Liver (tissue), 3 donors: ENCODE results near the gene GALNT8.

Source experiments
- EGR1 ChIP-seq, 2 donors: IDR thresholded peaks; 2 replicates each; pipeline ENCODE4 v1.6.1; 2016 to 2018; ENCODE audit warnings: antibody characterized with exemption in 2 of 2, low read depth in 2 of 2
- FOXA1 ChIP-seq: IDR thresholded peaks from 2 replicates; pipeline ENCODE4 v1.6.1; 2016; ENCODE audit warnings: antibody characterized with exemption
- FOXA2 ChIP-seq: IDR thresholded peaks from 2 replicates; pipeline ENCODE4 v1.6.1; 2016; ENCODE audit warnings: antibody characterized with exemption
- JUND ChIP-seq, 2 donors: IDR thresholded peaks; 2 replicates each; pipeline ENCODE4 v1.6.1; 2016; ENCODE audit warnings: antibody characterized with exemption in 2 of 2
- RAD21 ChIP-seq, 2 donors: IDR thresholded peaks; 2 replicates each; pipeline ENCODE4 v1.6.1; 2016; ENCODE audit warnings: antibody characterized with exemption in 2 of 2, mild to moderate bottlenecking in 2 of 2
- SP1 ChIP-seq: IDR thresholded peaks from 2 replicates; pipeline ENCODE4 v1.6.1; 2018; ENCODE audit warnings: antibody characterized with exemption, mild to moderate bottlenecking
- TAF1 ChIP-seq: conservative IDR thresholded peaks from 2 replicates; pipeline ENCODE4 v1.6.1; 2016; ENCODE audit warnings: antibody characterized with exemption, mild to moderate bottlenecking
- YY1 ChIP-seq: IDR thresholded peaks from 2 replicates; pipeline ENCODE4 v1.6.1; 2016; ENCODE audit warnings: antibody characterized with exemption, mild to moderate bottlenecking
- TF ChIP-seq, protein P1 (sequence below): fragments of 150-350 bp; IDR thresholded peaks from 2 replicates; pipeline ENCODE4 v1.5.1; 2017; ENCODE audit warnings: improper control_type of control experiment, low read depth, low read length; ENCODE audit not compliant: missing input control
- TF ChIP-seq, protein P2 (sequence below): IDR thresholded peaks from 2 replicates; pipeline ENCODE4 v1.6.1; 2016; ENCODE audit warnings: antibody characterized with exemption
- TF ChIP-seq, protein P3 (sequence below): IDR thresholded peaks from 2 replicates; pipeline ENCODE4 v1.6.1; 2016; ENCODE audit warnings: antibody characterized with exemption, mild to moderate bottlenecking
- TF ChIP-seq, protein P4 (sequence below): IDR thresholded peaks from 2 replicates; pipeline ENCODE4 v1.6.1; 2016; ENCODE audit warnings: antibody characterized with exemption
- donor health status: healthy.
- donor health status: healthy.

DNA sequence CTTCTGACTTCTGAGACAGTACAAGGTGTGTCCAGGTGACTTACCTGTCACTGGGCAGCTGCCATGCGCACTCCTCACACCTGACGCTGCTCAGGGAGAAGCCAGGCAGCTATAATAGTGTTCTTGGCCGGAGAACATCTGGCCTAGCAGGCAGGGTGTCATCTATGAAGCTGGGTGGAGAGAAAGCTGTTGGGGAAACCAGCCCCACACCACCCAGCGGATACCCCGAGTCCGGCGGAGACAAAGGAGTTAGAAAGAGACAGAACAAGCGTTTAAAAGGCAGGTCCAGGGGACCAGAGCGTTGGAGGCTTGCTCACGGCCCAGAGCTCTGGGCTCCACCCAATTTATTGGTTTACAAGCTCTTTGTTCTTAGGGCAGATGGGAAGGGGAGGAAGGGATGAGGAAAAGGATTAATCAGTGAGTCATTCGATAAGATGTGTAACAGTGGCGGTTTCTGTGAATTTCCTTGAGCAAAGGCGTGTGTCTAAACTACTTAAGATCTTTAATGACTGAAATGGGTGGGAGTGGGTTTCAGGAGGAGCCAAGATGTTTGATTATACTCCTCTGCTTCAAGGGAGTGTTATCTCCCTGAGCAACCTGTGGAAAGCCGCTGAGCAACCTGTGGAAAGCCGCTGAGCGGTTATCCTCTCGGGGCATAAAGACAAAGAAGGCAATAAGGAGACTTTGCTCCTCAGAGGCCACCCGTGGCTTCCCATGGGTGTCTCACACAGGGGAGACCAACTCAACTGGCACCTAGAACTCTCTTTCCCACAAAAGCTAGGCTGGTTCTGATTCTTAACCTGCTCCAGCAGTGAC lies at the start of gene GALNT8:
- TF ChIP-seq, protein P1, sequence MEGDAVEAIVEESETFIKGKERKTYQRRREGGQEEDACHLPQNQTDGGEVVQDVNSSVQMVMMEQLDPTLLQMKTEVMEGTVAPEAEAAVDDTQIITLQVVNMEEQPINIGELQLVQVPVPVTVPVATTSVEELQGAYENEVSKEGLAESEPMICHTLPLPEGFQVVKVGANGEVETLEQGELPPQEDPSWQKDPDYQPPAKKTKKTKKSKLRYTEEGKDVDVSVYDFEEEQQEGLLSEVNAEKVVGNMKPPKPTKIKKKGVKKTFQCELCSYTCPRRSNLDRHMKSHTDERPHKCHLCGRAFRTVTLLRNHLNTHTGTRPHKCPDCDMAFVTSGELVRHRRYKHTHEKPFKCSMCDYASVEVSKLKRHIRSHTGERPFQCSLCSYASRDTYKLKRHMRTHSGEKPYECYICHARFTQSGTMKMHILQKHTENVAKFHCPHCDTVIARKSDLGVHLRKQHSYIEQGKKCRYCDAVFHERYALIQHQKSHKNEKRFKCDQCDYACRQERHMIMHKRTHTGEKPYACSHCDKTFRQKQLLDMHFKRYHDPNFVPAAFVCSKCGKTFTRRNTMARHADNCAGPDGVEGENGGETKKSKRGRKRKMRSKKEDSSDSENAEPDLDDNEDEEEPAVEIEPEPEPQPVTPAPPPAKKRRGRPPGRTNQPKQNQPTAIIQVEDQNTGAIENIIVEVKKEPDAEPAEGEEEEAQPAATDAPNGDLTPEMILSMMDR, result no peak
- no peak for TF ChIP-seq EGR1 (IDR thresholded peaks at IDR 0.05; ENCODE audit: low read depth in 2 of 2)
- TF ChIP-seq JUND (IDR thresholded peaks at IDR 0.05), result no peak
- TF ChIP-seq, protein P2, sequence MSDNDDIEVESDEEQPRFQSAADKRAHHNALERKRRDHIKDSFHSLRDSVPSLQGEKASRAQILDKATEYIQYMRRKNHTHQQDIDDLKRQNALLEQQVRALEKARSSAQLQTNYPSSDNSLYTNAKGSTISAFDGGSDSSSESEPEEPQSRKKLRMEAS, result no peak
- no peak for TF ChIP-seq SP1
- TF ChIP-seq, protein P3, sequence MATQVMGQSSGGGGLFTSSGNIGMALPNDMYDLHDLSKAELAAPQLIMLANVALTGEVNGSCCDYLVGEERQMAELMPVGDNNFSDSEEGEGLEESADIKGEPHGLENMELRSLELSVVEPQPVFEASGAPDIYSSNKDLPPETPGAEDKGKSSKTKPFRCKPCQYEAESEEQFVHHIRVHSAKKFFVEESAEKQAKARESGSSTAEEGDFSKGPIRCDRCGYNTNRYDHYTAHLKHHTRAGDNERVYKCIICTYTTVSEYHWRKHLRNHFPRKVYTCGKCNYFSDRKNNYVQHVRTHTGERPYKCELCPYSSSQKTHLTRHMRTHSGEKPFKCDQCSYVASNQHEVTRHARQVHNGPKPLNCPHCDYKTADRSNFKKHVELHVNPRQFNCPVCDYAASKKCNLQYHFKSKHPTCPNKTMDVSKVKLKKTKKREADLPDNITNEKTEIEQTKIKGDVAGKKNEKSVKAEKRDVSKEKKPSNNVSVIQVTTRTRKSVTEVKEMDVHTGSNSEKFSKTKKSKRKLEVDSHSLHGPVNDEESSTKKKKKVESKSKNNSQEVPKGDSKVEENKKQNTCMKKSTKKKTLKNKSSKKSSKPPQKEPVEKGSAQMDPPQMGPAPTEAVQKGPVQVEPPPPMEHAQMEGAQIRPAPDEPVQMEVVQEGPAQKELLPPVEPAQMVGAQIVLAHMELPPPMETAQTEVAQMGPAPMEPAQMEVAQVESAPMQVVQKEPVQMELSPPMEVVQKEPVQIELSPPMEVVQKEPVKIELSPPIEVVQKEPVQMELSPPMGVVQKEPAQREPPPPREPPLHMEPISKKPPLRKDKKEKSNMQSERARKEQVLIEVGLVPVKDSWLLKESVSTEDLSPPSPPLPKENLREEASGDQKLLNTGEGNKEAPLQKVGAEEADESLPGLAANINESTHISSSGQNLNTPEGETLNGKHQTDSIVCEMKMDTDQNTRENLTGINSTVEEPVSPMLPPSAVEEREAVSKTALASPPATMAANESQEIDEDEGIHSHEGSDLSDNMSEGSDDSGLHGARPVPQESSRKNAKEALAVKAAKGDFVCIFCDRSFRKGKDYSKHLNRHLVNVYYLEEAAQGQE, result no peak
- no peak for TF ChIP-seq RAD21 (IDR thresholded peaks at IDR 0.05)
- TF ChIP-seq TAF1, result no peak
- no peak for TF ChIP-seq FOXA2
- TF ChIP-seq YY1, result no peak
- TF ChIP-seq FOXA1, result no peak
- TF ChIP-seq, protein P4, sequence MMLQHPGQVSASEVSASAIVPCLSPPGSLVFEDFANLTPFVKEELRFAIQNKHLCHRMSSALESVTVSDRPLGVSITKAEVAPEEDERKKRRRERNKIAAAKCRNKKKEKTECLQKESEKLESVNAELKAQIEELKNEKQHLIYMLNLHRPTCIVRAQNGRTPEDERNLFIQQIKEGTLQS, result no peak
